Measurements from ENCODE around the gene MT3.
"Not testable (repeated sequence)": the region's sequence is repeated elsewhere in the genome, so short reads cannot be mapped to it uniquely, and the experiment has no call there.

The MT3 gene

GRCh38 chr16:56574625-56575024, 14.7 kb upstream of the MT3 start:
- intact Hi-C loops (cut with DNase I): no loop called here

GRCh38 chr16:56576585-56577299, 12.6 kb upstream of the MT3 start:
- DNase-seq: peak in 39 of 42 donors; percentile 33 to 87 (median 67)
- intact Hi-C loops (cut with DNase I): no loop called here

More at GRCh38 chr16:56574625-56575024, 14.7 kb upstream of the MT3 start:
- no peak for DNase-seq

DNA sequence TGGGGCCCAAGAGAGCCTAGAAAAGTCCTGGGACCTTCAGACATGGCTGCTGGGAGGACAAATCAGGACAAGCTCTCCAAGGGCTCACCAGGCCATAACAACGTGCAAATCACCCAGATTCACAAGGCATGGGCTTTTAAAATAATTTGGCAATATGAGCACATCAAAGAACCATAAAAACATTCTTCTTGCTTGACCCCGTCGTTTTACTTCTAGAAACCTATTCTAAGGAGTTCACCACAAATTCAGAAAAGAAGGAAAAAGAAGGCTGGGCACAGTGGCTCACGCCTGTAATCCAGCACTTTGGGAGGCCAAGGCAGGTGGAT, 12.1 kb upstream of the MT3 start:
- intact Hi-C loops (cut with DNase I): no loop called here
- DNase-seq: no peak

DNA sequence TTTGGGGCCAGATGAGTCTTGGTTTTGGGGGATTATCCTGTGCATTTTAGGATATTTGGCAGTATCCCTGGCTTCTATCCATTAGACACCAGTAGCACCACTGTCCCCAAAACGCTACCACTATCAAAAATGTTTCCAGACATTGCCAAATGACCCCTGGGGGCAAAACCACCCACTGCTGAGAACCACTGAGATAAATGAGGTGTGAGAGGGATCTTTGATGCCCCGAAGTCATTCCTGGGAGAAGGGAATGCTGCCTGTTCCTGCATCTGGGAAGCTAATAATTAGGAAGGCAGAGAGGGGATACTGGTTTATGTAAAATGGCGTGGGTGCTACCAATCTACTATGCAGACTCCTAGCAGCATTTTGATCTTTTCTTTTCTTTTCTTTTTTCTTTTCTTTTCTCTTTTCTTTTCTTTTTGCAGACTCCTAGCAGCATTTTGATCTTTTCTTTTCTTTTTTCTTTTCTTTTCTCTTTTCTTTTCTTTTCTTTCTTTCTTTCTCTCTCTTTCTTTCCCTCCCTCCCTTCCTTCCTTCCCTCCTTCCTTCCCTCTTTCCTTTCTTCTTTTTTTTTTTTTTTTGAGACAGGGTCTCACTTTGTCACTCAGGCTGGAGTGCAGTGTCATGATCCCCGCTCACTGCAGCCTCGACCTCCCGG, 8.8 kb upstream of the MT3 start:
- DNase-seq: no peak
- intact Hi-C loops (cut with DNase I): no loop called here

DNA sequence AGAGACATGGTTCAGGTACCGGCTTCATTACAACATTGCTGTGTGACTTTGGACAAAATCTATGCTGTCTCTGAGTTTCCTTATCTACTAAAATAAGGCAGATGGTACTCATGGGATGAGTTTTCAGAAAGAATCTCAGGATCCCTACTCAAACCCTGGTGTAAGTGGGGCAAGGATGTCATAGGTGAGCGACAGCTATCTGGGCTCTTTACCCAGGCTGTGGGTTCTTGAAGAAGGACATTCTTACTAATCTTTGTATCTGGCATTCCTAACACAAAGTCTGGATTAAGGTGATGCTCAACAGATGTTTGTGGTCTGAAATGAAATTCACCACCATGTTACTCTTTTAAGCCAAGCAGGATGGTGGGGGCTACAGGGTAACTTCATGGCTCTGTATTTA, 6.4 kb upstream of the MT3 start:
- intact Hi-C loops (cut with DNase I): not testable (repeated sequence)

DNA sequence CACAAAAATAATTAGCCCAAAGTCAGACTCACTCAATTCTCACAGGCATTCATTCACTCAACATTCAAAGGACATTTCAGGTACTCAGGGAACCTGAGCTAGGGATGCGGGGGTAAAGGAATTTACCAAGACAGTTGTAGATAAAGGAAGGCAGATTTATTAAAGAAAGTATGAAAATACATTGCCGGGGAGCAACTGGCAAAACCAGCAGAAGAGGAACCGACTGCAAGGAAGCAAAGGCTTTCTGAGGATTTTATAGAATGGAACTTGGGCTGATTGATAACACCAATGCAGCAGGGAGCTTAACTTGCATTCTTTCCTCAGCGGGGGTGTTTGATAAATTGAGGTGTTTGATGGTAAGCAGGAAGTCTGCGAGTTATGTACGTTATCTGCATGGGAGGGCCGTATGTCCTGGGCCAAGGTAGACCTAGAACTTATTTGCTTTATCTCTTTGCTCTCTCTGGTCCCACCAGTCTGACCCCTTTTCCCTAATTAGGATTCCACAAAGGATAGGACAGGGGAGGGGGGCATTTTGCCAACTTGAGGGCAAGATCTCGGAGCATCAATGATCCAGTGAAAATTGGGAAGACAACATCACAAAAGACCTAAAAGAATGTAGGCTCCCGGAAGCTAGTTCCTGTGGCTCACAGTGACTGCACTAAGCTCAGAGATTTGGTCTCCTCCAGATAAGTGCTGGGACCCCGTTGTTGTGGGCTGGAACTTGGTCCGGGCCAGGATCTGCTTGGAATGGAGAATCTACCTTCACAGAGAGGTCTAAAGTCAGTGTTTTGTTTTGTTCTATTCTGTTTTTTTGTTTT, 5.8 kb upstream of the MT3 start:
- peak in 1 of 42 donors; percentile 18 for DNase-seq
- intact Hi-C loops (cut with DNase I): no loop called here

More for the DNA sequence above, 6.4 kb upstream of the MT3 start:
- DNase-seq: not testable (repeated sequence)

DNA sequence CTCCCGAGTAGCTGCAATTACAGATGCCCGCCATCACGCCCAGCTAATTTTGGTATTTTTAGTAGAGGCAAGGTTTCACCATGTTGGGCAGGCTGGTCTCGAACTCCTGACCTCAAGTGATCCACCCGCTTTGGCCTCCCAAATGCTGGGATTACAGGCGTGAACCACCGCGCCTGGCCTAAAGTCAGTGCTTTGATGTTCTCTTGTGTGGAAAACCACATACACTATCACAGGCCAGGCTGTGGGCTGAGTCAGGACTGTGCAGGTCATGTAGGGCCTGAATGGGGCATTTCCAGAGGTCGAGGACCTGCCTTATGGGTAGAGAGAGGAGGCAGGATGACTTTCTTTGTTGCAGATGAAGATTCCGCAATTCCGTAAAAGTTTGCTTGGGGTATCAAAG, 5.1 kb upstream of the MT3 start:
- peak in 1 of 42 donors; percentile 4 for DNase-seq
- intact Hi-C loops (cut with DNase I): no loop called here

GRCh38 chr16:56588781-56589140, 567 bp upstream of the MT3 start:
- DNase-seq: peak in 1 of 42 donors; percentile 43
- intact Hi-C loops (cut with DNase I): loop anchor here (5.0 kb wide), 1 partner anchor 76 kb away; no protein-coding TSS in a partner anchor

DNA sequence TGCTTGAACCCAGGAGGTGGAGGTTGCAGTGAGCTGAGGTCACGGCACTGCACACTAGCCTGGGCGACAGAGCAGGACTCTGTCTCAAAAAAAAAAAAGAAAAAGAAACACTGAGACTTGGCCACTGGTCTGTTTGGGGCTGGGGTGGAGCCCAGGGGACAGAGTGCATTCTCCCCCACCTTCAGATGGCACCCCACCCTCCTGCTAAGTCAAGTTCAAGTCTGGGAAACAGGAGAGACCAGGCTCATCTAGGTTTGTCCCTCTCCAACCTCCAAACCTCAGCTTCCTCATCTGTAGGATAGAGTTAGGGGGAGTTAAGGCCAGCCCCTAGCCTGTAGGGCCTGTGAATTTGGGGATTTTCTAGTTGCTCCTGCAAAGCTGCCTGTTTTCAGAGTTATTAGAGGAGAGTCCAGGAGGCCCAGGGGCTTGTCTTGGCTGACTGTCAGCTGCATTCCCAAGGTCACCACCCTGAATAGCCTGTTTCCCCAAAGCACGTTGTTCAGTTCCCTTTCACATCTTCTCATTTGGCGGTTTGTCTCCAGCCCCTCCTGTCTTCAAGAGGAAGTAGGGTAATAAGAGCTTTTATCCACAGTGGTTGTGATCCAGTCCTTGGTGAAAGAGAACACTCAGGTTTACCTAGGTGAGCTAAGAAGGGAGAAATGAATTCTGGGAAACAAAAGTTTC, 2.2 kb downstream of the MT3 start:
- intact Hi-C loops (cut with DNase I): loop anchor here (5.0 kb wide), 1 partner anchor 69 kb away; the partner anchor contains the start of gene BBS2
- peak in 2 of 42 donors; percentile 35 to 55 for DNase-seq

DNA sequence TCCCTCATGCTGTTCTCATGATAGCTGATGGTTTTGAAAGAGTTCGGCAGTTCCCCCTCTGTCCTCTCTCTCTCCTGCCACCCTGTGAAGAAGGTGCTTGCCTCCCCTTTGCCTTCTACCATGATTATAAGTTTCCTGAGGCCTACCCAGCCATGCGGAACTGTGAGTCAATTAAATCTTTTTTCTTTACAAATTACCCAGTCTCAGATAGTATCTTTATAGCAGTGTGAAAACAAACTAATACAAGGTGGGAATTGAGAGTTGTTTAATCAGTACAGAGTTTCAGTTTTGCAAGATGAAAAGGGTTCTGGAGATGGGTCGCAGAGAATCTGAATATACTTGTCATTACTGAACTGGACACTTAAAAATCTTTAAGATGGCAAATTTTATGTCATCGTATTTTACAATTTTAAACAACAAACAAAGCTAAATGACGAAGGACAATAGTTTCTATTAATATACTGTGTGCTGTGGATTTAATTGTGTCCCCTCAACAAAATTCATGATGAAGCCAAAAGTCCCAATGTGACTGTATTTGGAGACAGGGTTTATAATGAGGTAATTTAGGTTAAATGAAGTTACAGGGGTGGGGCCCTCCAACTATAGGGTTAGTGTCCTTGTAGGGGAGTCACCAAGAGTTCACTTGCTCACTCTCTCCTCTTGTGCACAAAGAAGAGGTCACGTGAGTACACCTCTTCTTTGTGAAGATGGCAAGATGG, 4.4 kb downstream of the MT3 start:
- intact Hi-C loops (cut with DNase I): loop anchor here (5.0 kb wide), 1 partner anchor 71 kb away; the partner anchor contains the start of gene BBS2
- DNase-seq: no peak

- peak in 1 of 42 donors; percentile 1 for DNase-seq
- intact Hi-C loops (cut with DNase I): loop anchor here (5.0 kb wide), 1 partner anchor 72 kb away; the partner anchor contains the start of gene BBS2
Measured at GRCh38 chr16:56594292-56594619, 4.9 kb downstream of the MT3 start.

- intact Hi-C loops (cut with DNase I): loop anchor here (5.0 kb wide), 2 partner anchors 83 to 102 kb away; no protein-coding TSS in a partner anchor
- DNase-seq: peak in 33 of 42 donors; percentile 48 to 89 (median 70)
Measured at GRCh38 chr16:56600398-56600999, 11.2 kb downstream of the MT3 start.

DNA sequence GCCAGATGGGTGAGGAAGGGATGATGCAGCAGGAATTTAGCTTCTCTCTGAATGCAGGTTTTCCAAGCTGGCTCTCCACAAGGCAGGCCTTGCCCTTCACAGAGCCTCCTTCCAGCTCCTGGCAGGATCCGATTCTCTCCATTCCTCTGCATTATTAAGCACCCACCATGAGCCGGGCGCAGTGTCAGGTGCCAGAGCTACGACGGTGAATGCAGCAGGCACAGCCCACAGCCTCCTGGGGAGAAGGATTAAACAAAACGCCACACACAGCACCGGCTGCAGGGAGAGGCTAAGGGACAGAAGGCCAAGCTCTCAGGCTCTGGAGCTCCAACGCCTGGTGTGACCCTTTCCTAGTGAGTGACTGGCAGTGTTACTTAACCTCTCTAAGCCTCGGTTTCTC, 12.0 kb downstream of the MT3 start:
- intact Hi-C loops (cut with DNase I): loop anchor here (5.0 kb wide), 2 partner anchors 84 to 101 kb away; no protein-coding TSS in a partner anchor
- peak in 2 of 42 donors; percentile 10 to 16 for DNase-seq

DNA sequence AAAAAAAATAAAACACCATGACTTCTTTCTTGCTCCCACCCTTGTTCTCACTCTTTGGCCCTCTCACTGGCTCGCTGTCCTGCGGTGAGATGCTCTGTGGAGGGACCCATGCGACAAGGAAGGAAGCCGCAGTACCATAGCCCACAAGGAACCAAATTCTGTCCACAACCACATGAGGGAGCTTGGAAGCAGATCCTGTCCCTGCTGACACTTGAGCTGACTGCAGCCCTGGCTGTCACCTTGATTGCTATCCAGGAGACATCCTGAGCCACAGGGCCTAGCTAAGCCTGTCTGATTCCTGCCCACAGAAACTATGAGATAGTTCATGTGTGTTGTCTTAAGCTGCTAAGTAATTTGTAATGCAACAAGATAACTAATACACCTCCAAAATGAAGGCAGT, 14.3 kb downstream of the MT3 start:
- intact Hi-C loops (cut with DNase I): loop anchor here (5.0 kb wide), 2 partner anchors 86 to 99 kb away; no protein-coding TSS in a partner anchor
- peak in 31 of 42 donors; percentile 47 to 84 (median 66) for DNase-seq

GRCh38 chr16:56604966-56605365, 15.6 kb downstream of the MT3 start:
- no peak for DNase-seq
- intact Hi-C loops (cut with DNase I): loop anchor here (5.0 kb wide), 2 partner anchors 88 to 97 kb away; no protein-coding TSS in a partner anchor

DNA sequence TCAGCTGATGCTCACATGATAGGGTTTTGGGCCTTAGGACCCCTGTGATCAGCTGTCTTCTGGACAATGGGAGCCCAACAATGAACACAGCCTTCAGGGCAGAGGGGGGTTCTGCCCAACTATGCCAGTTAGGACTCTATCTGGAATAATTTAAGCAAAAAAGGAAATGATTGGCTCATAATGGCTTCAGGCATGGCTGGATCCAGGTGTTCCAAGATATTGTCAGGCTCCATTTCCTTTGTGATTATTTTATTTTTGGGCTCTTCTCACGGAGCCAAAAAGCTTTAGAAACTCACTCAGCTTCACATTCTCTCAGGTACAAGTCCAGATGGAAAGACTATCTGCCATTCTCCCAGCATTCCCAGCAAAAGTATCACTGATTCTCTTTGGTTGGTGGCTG, 16.1 kb downstream of the MT3 start:
- intact Hi-C loops (cut with DNase I): no loop called here
- DNase-seq: no peak

DNA sequence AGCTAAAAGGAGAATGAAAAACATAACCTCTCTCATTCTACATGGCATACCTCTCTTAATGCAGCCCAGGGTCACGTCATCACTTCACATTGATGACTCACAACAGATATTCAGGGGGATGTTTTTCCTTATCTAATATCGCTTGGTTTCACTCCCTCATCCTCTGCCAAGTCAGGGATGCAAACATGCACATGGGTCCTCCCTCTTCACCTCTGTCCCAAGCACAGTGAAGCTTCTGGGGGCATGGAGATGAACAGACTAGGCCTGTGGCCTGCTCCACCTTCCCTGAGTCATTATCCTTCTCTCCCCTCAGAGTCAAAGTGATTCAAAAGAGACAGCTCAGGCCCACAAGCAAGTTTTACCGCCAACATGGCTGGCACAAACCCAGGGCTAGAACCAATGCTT, 16.7 kb downstream of the MT3 start:
- intact Hi-C loops (cut with DNase I): no loop called here
- peak in 6 of 42 donors; percentile 32 to 68 (median 38) for DNase-seq

All from head of caudate nucleus (tissue), 42 donors.